ENCODE results near the gene PITPNM2. TPM values are rescaled to one million over a fixed set of nuclear protein-coding genes. Genes with fewer than 3 reads are reported as not detected.

Gene PITPNM2
- polyA plus RNA-seq, 1 of the 3 experiments (the other 2 are of a cell fraction), result 3.7 TPM

GRCh38 chr12:123152833-123153232 lies 1.9 kb upstream of the PITPNM2 start:
- no peaks in the 10 kb centered on the region for H3K9me2 ChIP-seq
- H3K9ac ChIP-seq, result no peak overlapping the region
- DNase-seq, result no peak
- H3K4me3 ChIP-seq (ENCODE audit: low read depth in 2 of 2, low read length in 1 of 2), result no peak overlapping the region
- H3K36me3 ChIP-seq (replicated peaks in 1 of 2; ENCODE audit: control insufficient read depth in 1 of 2, insufficient read depth in 2 of 2, low read length in 1 of 2), result peaks cover 25 to 31% of the 10 kb centered on the region in 2 experiments
- no peak overlapping the region for H3K4me2 ChIP-seq
- 98% methylated on average over 3 of the region's 3 CpGs for WGBS (ENCODE audit: low lambda C conversion rate)
- no peak overlapping the region for H2AFZ ChIP-seq (ENCODE audit: low read depth)
- H3K9me3 ChIP-seq, result no peaks in the 10 kb centered on the region
- TF ChIP-seq RAD21 (IDR thresholded peaks at IDR 0.05; ENCODE audit: low read length), result no peak
- TF ChIP-seq NFIC (IDR thresholded peaks at IDR 0.05; ENCODE audit: borderline replicate concordance), result no peak
- TF ChIP-seq USF1 (IDR thresholded peaks at IDR 0.05; ENCODE audit: borderline replicate concordance, low read depth), result no peak
- TF ChIP-seq ELF1 (IDR thresholded peaks at IDR 0.05), result no peak
- TF ChIP-seq CHD2 (IDR thresholded peaks at IDR 0.05; ENCODE audit: low read length, partially characterized antibody), result no peak
- TF ChIP-seq RCOR1 (IDR thresholded peaks at IDR 0.05; ENCODE audit: low read length), result no peak
- TF ChIP-seq GABPA (IDR thresholded peaks at IDR 0.05; ENCODE audit: low read depth), result no peak
- TF ChIP-seq NRF1 (IDR thresholded peaks at IDR 0.05; ENCODE audit: low read depth, low read length), result no peak
- no peak for TF ChIP-seq EZH2phosphoT487 (IDR thresholded peaks at IDR 0.05; ENCODE audit: borderline replicate concordance, low read depth)
- no peak for TF ChIP-seq MEF2A (IDR thresholded peaks at IDR 0.05; ENCODE audit: borderline replicate concordance, low read depth)
- TF ChIP-seq FOXM1 (IDR thresholded peaks at IDR 0.05; ENCODE audit: low read depth), result no peak
- TF ChIP-seq GATA2 (CRISPR knock-in tag; IDR thresholded peaks at IDR 0.05), result no peak
- no peak for TF ChIP-seq USF2 (IDR thresholded peaks at IDR 0.05; ENCODE audit: borderline replicate concordance, low read depth, low read length)
- TF ChIP-seq FOSL2 (IDR thresholded peaks at IDR 0.05; ENCODE audit: borderline replicate concordance, low read depth), result no peak
- TF ChIP-seq TAF1 (IDR thresholded peaks at IDR 0.05; ENCODE audit: borderline replicate concordance, low read depth, low read length), result no peak
- TF ChIP-seq RFX5 (IDR thresholded peaks at IDR 0.05; ENCODE audit: low read length), result no peak
- TF ChIP-seq TEAD4 (IDR thresholded peaks at IDR 0.05; ENCODE audit: borderline replicate concordance, insufficient read depth), result no peak
- no peak for TF ChIP-seq FOXJ3 (CRISPR knock-in tag; IDR thresholded peaks at IDR 0.05)
- TF ChIP-seq REST (IDR thresholded peaks at IDR 0.05; ENCODE audit: low read depth, low read length), result no peak
- no peak for TF ChIP-seq PBX3 (IDR thresholded peaks at IDR 0.05)
- peaks cover 0 to 19% of the 10 kb centered on the region in 2 experiments; a peak in 1 of 4 replicates for H3K4me1 ChIP-seq (ENCODE audit: control insufficient read depth in 1 of 2, insufficient read depth in 2 of 2, low read depth in 1 of 2, low read length in 1 of 2)
- peaks cover 12% of the 10 kb centered on the region; the same call in 1 of the 2 replicates for H3K79me2 ChIP-seq (ENCODE audit: insufficient read depth)
- POLR2A ChIA-PET, result interaction anchor here (0.7 kb wide), 1 partner anchor 8 kb away, joined by 3 read pairs; no protein-coding TSS in a partner anchor
- H4K20me1 ChIP-seq (ENCODE audit: insufficient read depth), result no peaks in the 10 kb centered on the region
- H3K27ac ChIP-seq (ENCODE audit: low read depth in 2 of 2, low read length in 1 of 2), result no peak overlapping the region
- CTCF ChIA-PET, result interaction anchor here (0.7 to 3.4 kb wide), 6 partner anchors 9 to 280 kb away, joined by 3 to 15 read pairs (median 4); partner anchors contain the start of gene OGFOD2
- no peaks in the 10 kb centered on the region for H3K27me3 ChIP-seq (ENCODE audit: insufficient read depth)
- H3F3A ChIP-seq (replicated peaks; ENCODE audit: insufficient read depth), result peaks cover 18% of the 10 kb centered on the region

Data from SK-N-SH (cell line).